Activated T-cell treated with anti-CD3 and anti-CD28 coated beads for 1 hour (primary cell): Measurements from ENCODE around the gene PCCB.
"Not testable (repeated sequence)": the region's sequence is repeated elsewhere in the genome, so short reads cannot be mapped to it uniquely, and the experiment has no call there.

Experiments
- DNase-seq: peaks from one replicate; pipeline ENCODE4 v3.0.0-alpha.2; 2020; ENCODE audit warnings: low read depth

The PCCB gene

DNA sequence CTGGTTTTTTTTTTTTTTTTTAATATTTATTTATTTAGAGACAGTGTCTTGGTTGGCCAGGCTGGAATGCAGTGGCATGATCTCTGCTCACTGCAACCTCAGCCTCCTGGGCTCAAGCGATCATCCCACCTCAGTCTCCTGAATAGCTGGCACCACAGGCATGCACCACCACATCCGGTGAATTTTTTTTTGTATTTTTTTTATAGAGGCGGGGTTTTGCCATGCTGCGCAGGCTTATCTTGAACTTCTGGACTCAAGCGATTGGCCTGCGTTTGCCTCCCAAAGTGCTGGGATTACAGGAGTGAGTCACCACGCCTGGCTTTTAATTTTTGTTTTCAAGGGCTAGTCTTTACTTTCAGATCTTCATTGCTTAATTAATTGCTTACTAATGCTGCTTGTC, 13.1 kb downstream of the PCCB start:
- no peak for DNase-seq

DNA sequence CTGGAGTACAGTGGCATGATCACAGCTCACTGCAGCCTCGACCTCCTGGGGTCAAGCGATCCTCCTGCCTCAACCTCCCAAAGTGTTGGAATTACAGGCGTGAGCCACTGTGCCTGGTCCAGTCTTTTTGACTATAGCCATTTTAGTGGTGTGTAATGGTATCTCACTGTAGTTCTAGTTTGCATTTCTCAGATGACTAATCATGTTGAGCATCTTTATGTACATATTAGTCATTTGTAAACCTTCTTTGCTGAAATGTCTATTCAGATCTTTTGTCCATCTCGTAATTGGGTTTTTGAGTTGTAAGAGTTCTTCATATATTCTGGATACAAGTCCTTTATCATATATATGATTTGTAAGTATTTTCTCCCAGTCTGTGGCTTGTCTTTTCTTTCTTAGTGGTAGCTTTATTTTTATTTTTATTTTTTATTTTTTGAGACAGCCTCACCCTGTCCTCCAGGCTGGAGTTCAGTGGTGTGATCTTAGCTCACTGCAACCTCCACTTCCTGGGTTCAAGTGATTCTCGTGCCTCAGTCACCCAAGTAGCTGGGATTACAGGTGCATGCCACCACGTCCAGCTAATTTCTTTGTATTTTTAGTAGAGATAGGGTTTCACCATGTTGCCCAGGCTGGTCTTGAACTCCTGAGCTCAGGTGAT, 16.5 kb downstream of the PCCB start:
- DNase-seq: not testable (repeated sequence)

DNA sequence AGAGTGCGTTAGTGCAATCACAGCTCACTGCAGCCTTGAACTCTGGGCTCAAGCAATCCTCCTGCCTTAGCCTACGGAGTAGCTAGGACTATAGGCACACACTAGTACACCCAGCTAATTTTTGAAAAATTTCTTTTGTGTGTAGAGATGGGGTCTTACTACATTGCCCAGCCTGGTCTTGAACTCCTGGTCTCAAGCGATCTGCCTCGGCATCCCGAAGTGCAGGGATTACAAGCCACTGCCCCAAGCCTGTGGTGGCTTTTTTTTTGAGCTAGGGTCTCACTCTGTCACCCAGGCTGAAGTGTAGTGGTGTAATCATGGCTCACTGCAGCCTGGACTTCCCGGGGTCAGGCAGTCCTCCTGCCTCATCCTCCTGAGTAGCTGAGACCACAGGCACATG, 17.1 kb downstream of the PCCB start:
- DNase-seq: no peak

DNA sequence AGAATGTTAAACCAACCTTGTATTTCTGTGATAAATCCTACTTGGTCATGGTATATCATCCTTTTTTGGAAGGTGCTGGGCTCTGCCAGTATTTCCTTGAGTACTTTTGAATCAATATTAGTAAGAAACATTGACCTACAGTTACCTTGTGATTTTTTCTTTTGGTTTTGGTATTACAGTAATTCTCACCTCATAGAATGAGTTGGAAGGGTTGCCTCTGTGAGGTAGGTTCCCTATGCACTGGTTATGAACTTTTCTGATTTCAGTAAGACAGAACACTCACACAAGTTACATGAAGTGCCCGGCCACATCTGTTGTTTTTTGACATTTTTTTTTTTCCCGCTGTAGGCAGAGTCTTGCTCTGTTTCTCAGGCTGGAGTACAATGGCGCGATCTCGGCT, 20.0 kb downstream of the PCCB start:
- DNase-seq: no peak

DNA sequence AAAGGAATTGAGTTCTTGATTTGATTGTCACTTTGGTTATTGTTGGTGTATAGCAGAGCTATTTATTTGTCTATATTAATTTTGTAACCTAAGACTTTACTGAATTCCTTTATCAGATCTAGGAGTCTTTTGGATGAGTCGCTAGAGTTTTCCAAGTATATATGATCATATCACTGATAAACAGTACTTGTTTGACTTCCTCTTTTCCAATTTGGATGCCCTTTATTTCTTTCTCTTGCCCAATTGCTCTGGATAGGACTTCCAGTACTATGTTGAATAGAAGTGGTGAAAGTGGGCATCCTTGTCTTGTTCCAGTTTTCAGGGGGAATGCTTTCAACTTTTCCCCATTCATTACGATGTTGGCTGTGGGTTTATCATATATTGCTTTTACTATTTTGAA, 21.5 kb downstream of the PCCB start:
- DNase-seq: not testable (repeated sequence)

DNA sequence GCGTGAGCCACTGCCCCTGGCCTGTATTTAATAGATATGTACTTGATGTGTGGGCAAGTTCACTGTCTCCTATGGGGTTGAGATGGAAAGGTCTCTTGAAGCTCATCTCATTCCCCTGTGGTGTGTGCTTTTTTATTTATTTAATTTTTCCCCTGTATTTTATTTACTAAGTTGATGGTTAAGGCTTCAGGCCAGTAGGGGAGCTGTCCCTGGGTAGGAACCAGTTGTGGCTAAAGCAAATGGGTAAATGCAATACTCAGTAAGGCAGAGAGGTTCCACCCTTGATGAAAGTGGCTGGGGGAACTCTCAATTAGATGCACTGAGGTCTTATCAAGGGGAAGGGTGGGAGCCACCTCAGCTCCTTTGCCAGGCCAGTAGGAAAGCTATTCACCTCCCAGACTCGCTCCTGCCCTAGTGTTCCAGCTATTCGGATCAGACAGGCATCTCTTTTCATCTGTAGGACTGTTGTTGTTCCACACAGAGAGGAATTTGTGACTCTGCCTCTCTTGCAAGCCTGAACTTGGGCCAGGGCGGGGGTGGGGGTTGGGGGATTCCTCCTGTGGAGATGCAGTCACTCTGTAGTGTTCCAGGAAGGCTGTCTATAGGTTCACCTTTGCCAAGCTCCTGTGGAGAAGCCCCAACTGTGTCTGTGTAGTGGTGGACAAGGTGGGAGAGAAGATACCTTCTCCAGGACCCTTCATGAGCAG, 26.1 kb downstream of the PCCB start:
- no peak for DNase-seq

DNA sequence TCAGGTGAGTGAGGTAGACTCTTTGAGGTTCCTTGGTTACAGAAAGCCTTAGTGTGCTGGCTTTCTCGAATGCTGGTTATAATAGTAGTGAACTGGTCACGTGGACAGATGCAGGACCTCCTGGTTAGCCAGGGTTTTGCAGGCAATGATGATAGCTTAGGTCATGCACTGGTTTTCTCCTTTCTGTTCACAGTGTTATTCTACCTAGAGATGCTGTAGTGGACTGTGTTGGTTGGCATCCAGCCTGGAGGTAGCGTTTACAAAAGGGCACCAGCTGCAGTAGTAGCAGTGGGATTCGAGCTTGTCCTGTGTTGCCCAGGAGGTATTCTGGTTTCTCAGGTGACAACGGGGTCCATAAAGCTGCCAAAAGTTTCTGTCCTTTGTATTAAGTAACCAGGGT, 27.0 kb downstream of the PCCB start:
- DNase-seq: no peak

DNA sequence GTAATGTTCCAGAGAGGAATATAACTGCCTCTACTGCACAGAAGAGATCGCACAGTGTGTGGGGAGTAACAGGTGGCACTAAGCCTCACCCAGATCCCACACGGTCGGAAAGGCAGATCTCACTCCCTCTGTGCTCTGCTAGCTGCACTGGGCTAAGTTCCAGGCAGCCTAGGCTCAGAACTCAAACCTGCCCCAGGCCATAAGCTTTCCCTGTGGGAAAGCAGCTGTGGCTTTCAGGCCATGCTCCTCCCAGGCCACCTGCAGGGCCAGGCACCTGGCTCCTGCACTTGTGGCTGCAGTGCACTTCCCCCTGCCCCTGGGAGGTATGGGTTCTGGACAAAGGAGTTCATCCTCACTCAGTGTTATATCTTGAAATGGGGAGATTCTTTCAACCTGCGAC, 27.5 kb downstream of the PCCB start:
- DNase-seq: no peak

DNA sequence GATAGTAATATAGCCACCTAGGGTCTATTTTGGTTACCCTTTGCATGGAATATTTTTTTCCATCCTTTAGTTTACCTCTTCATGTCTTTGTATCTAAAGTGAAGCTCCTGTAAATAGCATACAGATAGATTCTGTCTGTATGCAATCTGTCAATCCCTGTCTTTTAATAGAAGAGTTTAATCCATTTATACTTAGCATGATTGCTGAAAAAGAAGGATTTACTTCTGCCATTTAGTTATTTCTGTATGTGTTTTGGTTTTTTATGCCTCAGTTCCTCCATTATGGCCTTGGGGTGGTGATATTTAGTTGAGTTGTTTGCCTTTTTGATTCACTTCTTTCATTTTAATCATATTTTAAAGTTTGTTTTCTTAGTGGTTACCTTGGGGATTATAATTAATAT, 29.0 kb downstream of the PCCB start:
- no peak for DNase-seq

DNA sequence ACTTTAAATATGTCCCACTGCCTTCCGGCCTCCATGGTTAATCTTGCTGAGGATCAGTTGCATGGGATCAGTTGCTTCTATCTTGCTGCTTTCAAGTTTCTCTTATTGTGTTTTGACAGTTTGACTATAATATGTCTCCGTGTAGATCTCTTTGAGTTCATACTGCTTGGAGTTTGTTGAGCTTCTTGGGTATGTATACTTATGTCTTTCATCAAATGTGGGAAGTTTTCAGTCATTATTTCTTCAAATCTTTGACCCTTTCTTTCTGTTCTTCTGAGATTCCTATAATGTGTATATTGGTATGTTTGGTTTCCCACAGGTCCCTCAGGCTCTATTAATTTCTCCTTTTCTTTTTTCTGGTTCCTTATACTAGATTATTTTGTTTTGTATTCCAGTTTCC, 30.8 kb downstream of the PCCB start:
- DNase-seq: no peak

DNA sequence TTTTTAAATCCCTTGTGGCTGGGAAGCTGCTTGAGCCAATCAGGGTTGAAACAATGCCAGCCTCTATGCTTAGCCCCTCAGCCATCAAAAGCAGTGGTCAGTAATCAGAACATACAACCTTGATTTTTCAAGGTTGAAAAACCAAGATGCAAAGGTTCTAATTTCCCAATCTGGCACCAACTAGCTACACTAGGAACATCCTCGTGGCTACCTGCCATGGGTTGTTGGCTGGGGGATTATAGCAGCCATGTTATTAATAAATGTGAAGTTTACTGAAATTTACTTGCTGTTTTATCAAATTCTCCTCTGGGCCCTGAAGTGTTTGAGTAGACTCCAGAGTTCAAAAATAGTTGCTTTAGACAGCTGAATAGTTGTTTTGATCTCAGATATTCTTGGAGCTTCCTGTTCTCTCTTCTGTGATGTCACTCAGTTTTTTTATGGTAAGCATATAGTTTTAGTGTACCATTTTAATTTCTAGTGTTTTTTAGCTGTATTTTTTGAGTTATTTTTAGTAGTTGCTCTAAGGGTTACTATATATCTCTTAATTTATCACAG, 31.9 kb downstream of the PCCB start:
- no peak for DNase-seq

DNA sequence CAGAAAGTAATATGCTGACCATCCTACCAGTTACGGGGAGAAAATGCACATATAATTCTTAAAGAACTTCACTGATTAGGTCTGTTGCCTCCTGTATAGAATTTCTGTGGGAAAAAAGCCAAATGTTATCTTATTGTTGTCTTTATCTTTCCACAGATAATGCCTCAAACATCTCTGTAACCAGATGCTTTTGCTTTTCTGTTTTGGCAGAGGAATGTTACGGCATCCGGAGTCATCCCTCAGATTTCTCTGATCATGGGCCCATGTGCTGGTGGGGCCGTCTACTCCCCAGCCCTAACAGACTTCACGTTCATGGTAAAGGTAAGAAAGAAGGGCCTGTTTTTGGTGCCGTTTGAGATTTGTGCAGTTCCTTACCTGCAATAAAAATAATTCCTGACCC, 33.5 kb downstream of the PCCB start:
- DNase-seq: no peak

DNA sequence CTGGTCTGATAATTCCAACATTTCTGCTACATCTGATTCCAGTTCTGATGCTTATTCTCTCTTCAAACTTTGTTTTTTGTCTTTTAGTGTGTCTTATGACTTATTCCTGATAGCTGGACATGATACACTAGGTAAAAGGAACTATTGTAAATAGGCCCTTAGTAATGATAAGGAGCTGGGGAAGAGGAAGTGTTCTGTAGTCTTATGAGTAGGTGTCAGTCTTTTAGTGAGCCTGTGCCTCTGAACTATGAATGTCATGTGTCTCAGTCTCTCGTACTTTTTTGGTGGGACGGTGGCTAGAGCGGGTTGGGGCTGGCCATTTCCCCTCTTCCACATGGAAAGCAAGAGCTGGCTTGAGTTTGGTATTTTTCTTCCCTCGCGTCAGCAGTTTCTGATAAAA, 41.2 kb downstream of the PCCB start:
- no peak for DNase-seq

DNA sequence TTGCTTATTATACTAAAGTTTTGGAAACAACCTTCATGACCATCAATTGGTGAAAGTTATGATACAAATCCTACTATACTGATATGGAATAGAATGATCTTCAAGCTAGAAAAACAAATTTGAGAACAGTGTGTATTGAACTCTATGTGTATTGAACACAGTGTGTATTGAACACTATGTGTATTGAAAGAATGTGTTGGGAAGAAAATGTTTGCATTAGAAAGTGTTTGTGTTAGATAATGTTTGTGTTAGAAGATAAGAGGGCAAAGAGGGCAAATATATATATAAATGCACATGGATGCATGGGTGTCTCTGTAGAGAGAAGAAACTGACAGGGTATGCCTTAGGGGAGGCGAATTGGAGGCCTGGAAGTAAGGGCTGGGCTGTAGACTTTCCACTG, 42.4 kb downstream of the PCCB start:
- DNase-seq: no peak

DNA sequence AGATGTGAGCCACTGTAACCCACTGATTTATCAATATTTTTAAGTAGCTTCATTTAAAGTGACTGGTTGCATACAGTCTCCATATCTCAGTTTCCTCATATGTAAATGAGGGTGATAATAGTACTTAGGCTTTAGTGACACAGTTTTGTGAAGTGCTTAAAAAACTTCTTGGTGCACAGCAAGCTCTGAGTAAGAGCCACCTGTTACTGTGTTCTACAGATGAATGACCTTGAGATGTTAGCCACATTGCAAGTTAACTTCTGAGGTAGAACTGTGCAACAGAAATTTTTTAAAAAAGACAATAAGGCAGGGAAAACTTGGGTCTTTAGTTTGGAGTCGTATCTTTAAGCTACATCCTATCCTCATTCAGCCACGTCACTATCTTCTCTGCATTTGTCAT, 43.1 kb downstream of the PCCB start:
- DNase-seq: no peak

DNA sequence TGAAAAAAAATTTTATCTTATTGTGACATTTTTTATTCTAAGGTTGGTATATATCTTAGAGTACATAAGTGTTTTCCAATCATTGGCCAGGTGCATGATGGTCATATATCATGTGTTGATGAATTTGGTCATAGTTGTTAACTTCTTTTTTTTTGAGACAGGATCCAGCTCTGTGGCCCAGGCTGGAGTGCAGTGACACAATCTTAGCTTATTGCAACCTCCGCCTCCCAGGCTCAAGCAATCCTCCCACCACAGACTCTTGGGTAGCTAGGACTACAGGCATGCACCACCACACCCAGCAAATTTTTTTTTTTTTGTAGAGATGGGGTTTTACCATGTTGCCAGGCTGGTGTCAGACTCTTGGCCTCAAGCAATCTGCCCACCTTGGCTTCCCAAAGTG, 44.0 kb downstream of the PCCB start:
- DNase-seq: no peak

DNA sequence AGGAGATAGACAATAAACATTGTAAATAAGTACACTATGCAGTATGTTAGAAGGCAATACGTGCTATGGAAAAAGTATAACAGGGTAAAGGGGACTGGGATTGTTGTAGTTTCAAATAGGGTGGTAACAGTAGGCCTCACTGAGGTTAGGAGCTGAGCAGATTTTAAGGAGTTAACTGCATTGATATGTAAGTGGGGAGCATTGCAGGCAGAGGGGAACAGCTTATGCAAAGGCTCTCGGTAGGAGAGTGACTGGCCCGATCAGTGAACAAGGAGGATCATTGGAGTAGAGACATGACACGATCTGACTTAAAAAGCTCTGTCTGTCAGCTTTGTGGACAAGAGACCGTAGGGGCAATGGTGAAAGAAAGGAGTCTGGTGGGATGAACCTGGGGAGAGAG, 46.8 kb downstream of the PCCB start:
- DNase-seq: no peak

DNA sequence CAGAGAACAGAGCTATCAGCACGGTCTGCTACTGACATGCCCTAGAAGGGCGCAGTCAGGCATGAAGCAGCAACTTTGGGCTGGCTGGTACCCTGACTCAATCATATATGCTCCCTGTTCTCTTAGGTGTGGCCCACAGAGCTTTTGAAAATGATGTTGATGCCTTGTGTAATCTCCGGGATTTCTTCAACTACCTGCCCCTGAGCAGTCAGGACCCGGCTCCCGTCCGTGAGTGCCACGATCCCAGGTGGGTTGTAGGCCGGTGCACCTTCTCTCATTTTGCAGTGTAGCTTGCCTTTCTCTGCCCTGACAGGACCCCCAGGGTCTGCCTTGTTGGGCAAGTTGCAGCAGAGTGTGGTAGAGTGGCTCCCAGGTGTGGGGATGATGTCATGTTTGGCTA, 47.7 kb downstream of the PCCB start:
- no peak for DNase-seq

DNA sequence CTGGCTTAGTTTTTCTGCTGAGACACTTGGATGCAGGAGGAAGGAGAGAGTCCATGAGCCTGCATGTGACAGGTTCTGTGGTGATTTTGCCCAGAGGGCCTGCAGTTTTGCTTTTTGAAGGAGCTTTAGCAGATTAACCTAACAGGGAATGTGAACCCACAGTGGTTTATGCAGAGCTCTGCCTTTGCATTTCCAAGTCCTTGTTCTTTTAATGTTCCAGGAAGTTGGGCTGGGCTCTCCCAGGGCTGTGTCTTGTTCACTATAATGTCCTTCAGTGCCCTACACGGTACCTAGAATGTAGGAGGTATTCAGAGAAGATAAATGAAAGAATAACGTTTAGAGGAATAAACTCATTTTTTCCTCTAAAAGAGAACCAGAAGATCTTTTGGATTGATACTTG, 50.3 kb downstream of the PCCB start:
- DNase-seq: no peak

DNA sequence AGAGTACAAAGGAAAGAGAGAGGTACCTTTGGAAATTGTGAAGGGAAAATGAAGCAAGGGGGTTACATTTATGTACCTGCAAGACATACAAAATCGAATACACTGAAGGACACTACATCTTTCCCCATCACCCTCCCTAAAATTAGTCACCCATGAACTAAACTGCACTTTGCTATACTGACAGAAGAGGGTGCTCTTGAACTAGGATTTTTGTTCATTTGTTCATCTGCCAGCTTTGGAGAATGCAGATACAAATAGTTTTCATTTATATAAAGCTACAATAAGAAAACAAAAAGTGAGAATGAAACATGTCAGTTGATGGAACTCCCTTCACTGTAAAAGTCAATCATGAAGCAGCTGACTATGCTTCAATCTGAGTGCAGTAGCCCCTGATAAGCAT, 55.7 kb downstream of the PCCB start:
- DNase-seq: no peak

DNA sequence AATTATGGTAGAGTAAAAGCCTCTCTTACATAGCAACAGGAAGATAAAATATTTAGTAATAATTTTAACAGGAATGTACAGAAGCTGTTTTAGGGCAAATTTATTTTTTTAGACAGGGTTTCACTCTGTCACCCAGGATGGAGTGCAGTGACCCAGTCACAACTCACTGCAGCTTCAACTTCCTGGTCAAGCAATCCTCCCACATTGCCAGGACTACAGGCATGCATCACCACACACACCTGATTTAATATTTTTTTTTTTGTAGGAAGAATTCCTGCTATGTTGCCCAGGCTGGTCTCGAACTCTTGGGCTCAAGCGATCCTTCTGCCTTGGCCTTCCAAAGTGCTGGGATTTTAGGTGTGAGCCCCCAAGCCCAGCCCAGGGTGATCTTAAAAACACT, 61.1 kb downstream of the PCCB start:
- DNase-seq: no peak

DNA sequence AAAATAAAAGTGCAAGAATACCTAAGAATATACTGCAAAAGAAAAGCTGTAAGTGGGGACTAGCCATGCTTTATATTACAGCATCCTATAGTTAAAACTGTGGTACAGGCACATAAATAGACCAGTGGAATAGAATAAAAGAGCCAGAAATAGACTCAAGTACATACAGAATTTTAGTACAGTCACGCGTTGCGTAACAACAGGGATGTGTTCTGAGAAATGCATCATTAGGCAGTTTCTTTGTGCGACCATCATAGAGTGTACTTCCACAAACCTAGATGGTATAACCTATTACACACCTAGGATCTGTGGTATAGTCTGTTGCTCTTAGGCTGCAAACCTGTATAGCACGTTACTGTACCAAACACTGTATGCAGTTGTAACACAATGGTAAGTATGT, 61.8 kb downstream of the PCCB start:
- no peak for DNase-seq

DNA sequence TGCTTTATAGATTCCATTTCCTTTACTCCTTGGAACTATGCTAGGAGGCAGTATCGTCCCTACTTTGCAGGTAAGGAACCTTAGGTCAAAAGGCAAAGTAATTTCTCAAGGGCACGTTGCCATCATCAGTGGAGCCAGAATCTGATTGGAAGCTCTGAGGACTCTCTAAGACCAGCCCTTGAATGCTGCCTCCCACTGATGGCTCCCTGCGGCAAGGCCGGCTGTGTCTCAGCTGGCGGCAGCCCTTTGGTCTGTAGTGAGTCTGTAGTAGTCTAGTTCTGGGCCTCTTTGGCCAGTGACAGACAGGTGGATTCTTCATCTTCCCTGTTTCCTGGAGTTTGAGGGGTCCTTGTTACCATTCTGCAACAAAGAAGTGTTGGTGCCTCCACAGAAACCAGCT, 76.2 kb downstream of the PCCB start:
- DNase-seq: no peak

DNA sequence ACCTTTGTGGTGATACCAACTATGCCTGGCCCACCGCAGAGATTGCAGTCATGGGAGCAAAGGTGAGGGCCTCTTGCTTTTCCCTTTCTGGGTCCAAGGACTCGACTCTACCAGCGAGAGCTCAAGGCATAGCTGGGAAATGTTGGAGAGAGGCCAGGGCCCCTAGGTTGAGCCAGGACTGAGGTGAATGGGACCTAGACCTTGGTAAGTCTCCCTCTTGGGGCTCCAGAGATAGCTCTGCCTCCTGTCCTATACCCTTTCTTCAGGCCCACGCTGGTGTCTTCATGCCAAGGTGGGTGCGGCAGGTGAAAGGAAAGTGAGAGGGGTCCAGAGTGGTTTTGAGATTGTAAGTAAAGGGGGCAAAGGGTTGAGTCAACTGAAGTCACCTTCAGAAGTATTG, 77.5 kb downstream of the PCCB start:
- no peak for DNase-seq
